Stimulated activated CD8-positive, alpha-beta memory T cell treated with anti-CD3 and anti-CD28 coated beads, Interleukin-4, amount 100 ng/mL, for 1 hour (primary cell): ENCODE measurements around the gene ZNF385C.

Experiments used
- DNase-seq, 2 donors: peaks; one replicate each; pipeline ENCODE4 v3.0.0-alpha.2; 2020; ENCODE audit warnings: low read depth in 2 of 2, low spot score in 1 of 2

ZNF385C gene

DNA sequence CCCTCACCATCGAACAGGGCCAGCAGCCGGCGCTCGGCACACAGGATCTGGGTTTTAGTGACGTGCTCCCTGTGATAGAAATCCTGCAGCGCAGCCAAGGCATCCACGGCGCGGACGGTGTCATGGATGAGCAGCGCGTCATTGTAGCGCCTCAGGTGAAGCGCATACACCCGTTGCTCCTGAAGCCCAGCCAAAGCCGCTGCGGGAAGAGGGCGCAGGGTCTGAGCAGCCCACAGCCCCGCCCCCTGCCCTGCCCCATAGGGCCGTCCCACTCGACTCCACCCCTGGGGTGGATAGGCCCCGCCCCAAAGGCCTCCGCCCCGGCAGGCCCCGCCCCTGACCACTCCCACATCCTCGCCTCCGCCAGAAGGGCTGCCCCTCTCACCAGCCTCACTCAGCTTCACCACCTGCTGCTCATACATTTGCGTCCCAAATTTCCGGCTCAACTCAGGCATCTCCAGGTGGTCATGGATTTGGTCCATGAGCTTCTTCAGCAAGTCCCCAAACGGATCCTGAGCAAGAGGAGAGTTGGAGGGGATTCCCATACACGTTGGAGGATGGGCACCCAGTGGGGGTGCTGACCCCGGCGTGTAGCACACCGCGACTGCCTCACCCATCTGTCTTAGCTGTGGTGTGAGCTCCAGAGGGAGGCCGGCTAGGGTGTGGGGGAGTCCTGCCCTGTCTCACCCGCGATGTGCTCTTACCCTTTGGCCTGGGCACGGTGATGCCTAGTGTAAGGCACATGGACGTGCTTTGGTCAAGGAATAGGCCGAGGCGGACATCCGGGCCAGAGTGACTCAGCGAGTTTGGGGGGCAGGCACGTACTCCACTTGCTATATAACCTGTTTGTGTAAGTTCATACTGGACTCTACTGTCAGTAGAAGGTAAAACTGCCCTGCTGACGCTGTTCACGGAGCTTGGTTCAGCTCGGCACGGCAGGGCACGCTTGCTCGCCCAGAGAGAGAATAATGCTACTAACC is 9.6 kb upstream of the ZNF385C start:
- DNase-seq = peak; percentile 82 to 88

- DNase-seq = no peak
These were observed 8.9 kb upstream of the ZNF385C start for GRCh38 chr17:42107124-42107523.

DNA sequence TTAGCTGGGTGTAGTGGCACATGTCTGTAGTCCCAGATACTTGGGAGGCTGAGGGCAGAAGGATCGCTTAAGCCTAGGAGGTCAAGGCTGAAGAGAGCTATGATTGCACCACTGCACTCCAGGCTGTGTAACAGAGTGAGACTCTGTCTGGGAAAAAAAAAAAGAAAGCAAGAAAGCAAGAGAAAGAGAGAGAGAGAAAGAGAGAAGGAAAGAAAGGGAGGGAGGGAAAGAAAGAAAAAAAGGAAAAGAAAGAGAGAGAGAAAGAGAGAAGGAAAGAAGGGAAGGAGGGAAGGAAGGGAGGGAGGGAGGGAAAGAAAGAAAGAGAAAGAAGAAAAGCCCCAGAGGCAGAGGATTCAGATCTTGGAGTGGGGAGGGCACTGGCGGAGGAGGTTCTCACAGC is 7.7 kb upstream of the ZNF385C start:
- DNase-seq = no peak

DNA sequence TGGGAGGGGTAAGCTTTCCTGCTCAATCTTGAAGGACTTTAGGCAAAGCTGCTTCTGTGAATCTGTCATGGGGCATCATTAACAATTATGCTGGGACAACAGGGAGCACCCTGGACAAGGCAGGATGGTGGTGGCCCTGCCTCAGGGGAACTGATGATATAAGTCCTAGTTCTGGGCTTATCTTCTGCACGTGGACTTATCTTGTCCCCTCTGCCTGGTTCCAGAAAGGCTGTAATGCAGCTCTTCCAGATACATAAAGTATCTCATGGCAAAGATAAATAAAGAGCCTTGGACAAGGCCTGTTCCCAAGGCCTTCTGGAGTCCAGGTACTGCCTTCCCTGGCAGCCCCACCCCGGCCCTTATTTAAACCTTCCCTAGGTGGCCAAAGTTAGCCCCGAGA is 6.0 kb upstream of the ZNF385C start:
- DNase-seq = no peak

DNA sequence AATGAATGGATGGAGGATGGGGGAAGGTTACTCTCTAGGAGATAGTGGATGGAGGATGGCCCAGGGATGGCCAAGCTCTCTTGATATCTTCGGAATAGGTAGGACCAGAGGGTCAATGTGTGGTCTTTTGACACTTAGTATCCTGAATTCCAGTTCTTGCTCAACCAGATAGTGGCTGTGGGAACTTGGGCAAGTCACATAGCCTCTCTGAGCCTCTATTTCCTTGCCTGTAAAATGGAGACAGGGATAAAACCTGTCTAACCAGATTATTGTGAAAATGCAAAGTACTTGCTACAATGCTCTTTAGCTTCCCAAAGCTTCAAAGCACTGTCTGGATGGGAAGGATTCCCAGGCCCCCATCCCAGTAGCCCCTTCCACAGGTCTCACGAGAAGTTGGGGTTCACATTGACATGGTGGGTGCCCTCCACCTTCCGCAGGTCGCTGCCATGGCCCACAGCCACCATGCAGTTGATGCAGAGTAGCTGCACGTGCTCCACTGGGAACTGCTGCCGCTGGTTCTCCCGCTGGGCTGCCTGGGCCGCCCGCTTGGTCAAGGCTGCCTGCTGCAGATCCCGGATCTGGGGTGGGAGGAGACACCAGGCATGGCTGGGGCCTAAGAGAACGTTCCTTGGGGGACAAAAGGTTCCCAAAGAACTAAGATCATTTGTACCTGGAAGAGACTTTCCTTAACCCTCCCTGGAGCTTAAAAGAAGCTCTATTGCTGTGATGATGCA is 5.1 kb upstream of the ZNF385C start:
- no peak for DNase-seq

GRCh38 chr17:42101513-42102292 is 3.4 kb upstream of the ZNF385C start:
- DNase-seq = peak; percentile 24 to 44

DNA sequence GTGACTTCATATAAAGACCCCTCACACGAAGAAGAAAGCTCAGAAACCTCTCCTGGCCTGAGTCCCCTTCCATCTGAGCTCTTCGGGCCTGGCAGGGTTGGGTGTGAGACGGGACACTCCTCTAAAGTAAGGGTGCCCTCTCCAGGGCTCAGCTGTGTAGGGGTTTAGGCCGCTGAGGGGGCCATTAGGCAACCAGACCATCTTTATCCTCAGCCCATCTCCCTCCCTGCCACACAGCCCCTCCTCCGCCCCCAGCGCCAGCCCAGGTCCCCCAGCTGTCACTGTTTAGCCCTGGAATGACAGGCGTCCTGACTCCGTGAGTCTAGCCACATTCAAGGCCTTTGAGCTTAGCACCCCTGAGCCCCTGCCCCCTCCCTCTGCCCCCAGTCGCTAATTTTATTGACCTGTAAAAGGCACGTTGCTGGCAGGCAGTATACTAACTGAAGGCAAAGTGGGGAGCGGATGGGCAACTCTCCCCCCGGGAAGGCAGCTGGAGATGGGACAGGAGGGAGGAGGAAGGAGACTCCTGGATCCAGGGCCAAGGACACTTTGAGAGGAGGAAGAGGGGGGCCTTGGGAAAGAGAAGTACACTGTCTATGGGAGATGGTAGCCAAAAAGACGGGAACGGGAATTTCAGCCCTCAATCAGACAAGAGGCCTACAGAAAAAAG is 592 bp upstream of the ZNF385C start:
- no peak for DNase-seq

DNA sequence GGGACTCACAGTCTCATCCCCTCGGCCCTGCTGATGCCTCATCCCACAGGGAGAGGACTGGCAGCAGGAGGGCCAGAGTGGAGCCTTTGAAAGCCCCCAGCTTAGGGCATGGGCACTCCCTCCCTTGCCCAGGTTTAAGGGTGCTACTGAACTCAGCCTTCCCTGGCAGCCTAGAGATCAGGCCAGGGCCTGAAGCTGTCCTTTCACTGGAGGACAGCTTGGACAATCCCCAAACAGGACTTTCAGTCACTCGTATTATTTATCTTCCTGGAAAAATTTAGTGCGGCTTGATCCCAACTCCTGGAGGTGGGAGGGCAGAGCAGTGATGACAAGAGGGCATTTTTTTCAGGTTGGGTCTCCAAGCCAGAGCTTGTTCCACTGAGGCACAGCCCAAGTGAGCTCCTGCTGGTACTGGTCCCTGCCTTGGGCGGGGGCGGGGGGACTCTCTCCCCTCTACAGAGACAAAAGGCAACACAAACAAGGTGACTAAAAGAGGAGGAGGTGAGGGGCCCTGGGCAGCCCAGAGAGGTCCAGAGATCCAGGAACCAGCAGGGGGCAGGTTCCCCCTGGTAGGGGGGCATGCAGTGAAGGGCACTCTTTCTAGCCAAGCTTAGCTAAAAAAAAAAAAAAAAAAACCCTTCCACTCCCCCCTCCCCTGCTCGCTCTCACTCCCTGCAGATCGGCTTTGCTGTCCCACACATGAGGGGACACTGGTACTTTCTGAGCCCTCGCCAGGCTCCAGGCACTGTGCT is 1.7 kb downstream of the ZNF385C start:
- DNase-seq = no peak

DNA sequence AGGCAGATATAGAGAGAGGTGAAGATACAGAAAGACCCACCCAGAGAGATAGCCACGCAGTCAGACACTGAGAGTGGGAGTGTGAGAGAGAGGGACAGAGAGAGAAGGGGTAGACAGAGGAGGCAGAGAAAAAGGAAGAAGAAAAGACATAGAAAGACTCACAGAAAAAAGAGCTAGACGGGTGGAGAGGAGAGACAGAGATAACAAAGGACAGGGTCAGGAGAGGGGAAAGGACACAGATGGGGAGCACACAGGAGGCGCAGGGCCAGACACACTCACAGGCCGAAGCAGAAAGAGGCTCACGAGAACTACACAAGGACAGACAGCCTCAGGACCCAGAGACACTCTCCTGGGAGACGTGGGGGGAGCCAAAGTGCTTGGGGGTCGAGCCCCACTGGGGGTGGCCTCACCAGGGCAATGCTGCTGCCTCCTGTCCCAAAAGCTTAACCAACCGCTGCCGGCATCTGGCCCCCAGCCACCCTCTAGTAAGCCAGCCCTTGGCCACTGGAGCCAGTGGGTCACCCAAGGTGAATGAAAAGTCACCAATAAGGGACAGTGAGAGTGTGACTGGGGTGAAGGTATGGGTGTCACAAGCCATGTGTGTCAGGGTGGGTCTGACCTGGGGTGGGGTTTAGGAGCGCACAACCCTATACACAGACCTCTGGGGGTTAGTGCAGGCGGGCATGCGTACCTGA is 3.8 kb downstream of the ZNF385C start:
- no peak for DNase-seq

DNA sequence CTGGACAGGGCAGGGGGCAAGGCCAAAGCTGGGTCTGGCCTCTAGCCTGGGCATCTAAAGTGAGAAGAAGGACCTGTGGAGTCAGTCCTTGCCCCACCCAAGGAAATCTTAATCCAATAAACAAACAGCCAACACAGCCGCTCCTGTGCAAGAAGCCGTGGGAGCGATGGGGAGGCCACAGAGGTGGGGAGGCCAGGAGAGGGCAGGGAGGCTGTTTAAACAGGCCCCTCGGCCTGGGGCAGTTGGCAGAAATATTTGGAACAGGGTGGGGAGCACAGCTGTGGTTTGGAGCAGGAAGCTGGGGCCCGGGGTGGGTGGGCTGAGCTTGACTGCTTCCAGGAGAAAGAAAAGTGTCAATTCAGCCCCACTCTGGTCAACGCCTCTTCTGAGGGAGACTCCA is 5.3 kb downstream of the ZNF385C start:
- DNase-seq = no peak

GRCh38 chr17:42090964-42091790 is 7.1 kb downstream of the ZNF385C start:
- DNase-seq = no peak

- no peak for DNase-seq
These were observed 9.5 kb downstream of the ZNF385C start for GRCh38 chr17:42088736-42089135.

DNA sequence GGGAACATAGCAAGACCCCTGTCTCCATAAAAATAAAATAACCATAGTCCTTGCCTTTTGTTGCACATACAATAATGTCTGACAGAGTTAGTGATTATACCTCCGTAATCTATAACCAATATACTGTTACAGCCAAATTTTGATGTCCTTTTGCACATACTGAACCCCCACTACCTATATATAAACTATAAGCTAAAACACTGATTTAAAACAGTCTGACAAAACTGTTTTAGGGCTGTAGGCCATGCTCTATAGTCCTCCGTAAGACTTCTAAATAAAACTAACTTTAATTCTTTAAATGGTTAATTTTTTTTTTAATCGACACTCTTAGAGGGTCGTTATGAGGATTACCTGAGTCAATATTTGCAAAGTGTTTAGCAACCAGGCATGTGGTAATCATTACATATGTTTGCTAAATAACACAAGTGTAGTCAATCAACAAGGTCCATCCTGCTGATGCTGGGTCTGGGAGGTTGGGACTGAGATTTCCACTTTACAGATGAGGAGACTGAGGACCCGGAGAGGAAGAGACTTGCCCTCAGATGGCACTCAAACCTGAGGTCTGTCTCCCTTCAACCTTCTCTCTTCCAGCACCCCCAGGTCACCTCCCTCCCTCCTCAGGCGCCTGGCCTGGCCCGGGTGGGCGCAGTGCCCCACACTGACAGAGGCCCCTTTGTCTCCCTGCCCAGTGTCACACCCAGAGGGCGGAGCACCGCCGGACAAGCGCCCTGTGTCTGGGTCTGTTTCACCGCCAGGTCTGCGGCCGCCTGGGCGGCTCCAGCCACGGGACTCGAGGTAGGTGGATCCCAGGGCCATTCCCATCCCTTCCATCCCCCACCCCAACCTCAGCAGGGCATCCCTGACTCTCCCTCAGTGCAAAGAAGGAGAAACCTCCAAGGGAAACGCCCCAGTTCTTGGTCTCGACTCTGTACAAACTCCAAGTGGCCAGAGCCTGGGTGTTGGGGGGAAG is 10.3 kb downstream of the ZNF385C start:
- DNase-seq = no peak

DNA sequence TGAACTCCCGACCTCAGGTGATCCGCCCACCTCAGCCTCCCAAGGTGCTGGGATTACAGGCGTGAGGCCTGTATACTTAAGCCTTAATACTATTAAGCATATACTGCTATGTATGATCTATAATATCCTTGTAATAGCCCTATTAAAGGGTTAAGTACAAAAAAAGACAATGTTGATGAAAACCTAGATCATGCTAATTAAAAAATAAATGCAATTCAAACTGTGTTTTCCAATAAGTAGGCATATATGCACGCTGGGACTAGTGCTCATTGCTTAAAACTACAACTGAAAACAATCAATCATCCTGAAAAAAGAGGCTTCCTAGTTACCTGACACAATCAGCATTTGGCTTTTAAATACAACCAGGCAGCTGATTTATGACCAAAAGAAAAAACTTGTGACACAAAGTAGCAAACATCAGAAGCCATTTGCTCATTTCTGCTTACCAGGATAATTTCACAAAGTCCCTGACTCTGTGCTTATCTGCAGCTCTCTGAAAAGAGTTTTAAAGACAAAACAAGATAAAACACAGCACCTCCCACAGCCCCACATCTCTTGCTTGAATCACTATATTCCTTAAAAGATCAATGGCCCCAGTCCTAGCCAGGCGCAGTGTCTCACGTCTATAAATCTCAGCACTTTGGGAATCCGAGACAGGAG is 11.1 kb downstream of the ZNF385C start:
- DNase-seq = no peak

DNA sequence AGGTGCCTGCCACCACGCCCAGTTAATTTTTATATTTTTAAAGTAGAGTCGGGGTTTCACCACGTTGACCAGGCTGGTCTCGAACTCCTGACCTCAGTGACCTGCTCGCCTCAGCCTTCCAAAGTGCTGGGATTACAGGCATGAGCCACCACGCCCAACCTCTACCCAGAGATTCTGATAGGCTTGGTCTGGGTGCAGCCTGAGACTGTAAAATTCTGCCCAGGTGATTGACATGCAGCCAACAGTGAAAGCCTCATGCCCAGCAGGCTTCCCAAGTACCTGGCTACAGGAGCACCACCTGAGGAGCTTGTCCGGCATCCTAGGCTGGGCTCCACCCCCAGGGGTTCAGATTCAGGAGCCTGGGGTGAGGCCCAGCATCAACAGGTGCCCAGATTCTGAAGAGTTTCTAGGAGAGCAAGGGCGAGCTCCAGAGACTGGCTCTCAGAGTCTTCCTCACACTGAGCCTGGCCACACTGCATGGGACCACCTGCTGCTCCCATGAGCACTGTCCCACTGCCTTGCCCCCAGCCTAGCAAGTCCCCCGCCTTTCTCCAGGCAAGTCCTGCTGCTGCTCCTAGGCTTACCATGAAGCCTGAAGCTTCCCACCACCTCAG is 16.6 kb downstream of the ZNF385C start:
- no peak for DNase-seq

- no peak for DNase-seq
These were observed 18.7 kb downstream of the ZNF385C start for GRCh38 chr17:42079541-42079940.
